Erythroblast (primary cell): ENCODE data around the gene CORO2B.
"Not testable (repeated sequence)": the region's sequence is repeated elsewhere in the genome, so short reads cannot be mapped to it uniquely, and the experiment has no call there.

Experiments
- DNase-seq, 2 experiments: peaks; one replicate each; lab custom pipeline; 2025; lab: John Stamatoyannopoulos, UW
- GATA1 ChIP-seq: IDR thresholded peaks from 2 replicates; pipeline ENCODE4 v1.6.1; 2011; ENCODE audit warnings: low read depth, mild to moderate bottlenecking, control low read depth, low read length, moderate library complexity
- POLR2A ChIP-seq: IDR thresholded peaks from 2 replicates; pipeline ENCODE4 v1.6.1; 2011; ENCODE audit warnings: mild to moderate bottlenecking, low read length

CORO2B gene

DNA sequence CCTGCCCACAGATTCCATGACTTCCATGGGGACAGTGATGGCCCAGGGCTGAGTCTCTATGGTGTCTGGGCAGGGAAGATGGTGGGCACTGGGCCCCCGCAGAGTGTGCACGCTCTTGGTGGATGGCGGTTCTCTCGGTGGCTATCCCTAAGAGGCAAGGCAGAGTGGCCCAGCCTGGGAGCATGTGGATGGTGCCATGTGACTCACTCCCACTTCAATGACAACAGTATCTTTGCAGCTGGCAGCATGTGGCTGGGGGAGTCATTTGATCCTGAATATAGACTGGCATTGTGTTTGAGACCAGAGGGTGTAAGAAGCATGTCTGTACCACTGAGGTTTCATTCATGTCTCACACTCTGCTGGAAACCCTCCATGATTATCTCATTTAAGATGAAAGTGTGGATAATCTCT lies 101.2 kb downstream of the CORO2B start:
- TF ChIP-seq GATA1 (no peak), POLR2A (no peak)
- no peak for DNase-seq

DNA sequence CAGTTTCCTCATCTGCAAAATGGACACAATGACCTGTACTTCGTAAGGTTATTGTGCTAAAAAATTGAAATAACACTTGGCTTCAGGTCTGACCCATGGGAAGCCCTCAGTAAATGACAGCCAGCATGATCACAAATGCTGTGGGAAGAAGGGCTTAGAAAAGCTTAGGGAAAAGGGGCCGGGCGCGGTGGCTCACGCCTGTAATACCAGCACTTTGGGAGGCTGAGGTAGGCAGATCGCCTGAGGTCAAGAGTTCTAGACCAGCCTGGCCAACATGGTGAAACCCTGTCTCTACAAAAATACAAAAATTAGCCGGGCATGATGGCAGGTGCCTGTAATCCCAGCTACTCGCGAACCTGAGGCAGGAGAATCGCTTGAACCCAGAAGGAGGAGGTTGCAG lies 102.0 kb downstream of the CORO2B start:
- not testable (repeated sequence) for DNase-seq

DNA sequence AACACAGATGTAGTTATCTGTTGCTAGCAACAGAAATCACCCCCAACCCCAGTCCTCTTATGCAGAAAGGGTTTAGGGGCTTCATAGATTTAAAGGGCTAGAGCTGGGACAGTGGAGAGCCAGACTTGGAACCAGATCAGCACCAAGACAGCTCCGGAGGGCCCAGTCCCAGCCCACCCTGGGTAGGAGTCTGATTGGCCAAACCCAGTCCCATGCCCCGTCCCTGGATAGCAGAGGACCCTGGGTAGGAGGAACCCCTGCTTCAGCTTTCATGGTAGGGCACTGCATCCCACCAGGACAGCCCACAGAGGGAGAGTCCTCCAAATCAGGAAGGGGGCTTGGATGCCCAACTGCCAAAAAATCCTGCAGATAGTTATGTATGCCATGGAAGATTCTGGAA lies 103.0 kb downstream of the CORO2B start:
- no peak for DNase-seq
- TF ChIP-seq GATA1, result no peak
- TF ChIP-seq POLR2A, result no peak

DNA sequence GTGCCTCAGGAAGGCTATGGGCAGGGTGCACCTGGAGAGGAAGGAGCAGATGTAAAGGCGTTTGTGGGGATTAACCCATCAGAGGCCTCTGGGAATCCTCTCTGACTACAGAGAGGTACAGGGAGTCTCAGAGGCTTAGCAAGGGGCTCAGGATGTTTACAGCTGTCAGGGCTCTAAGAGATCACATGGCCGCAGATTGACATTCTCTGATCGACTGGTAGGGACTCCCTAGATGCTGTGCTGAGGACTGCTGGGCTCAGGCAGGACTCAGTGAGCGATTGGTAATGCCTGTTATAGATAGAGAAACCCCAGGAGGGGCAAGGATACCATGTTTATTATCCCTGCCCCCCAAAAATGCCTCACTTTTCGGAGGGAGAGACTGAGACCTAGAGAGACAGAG lies 103.5 kb downstream of the CORO2B start:
- TF ChIP-seq POLR2A (no peak), GATA1 (no peak)
- DNase-seq, result no peak

DNA sequence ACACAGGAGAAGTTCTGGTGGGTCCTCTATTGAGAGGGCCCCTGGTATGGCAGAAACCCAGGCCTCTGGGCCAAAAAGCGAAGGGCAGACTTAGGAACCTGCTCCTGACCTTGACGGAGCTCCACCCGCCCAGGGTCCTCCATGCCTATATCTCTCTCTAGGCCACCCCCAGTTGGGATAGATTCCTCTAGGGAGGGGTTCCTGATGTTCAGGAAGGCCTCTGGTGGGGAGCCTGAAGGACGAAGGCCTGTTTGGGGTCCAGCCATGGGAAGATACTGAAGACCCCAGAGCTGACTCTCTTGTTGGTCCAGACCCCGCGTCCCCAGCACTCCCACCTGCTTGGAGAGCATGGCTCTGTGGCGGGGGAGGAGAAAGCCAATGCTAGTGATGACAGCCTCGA lies 104.2 kb downstream of the CORO2B start:
- TF ChIP-seq POLR2A (no peak), GATA1 (no peak)
- DNase-seq, result no peak

DNA sequence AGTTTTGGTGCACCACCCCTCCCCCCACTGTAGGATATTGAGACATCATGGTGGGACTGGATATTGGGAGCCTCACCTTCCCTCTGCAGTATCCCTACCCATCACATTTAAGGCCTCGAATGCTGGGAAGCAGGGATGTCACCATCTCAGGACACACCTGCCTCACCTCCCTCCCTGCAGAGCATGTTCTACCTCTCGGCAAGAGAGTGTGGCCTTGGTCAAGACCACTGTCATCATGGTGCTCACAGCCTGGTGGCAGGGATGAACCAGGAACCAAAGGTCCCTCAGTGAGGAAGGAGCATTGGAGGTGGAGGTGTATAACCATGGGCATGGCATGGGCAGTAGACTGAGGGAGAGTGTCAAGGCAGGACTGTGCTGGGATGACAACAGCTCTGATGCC lies 104.8 kb downstream of the CORO2B start:
- DNase-seq, result no peak
- no peak for TF ChIP-seq GATA1
- TF ChIP-seq POLR2A, result no peak

DNA sequence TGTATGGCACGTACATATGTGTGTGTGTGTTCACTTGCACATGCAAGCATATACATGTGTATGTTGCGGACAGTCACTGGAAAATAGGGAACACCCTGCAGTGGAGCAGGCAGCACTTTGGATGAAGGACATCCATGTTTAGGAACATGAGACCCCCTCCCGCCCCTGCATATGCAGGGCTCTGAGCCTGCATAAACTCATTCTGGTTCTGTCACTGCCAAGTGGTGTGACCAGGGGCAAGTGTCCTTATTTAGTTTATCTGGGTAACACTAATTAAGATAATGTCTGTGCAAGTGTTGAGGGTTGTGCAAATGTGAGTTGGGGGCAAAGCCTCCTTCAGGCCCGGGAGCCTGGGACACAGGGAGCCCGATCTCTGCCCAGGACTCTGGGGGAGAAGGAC lies 105.7 kb downstream of the CORO2B start:
- no peak for TF ChIP-seq POLR2A
- no peak for TF ChIP-seq GATA1
- no peak for DNase-seq

DNA sequence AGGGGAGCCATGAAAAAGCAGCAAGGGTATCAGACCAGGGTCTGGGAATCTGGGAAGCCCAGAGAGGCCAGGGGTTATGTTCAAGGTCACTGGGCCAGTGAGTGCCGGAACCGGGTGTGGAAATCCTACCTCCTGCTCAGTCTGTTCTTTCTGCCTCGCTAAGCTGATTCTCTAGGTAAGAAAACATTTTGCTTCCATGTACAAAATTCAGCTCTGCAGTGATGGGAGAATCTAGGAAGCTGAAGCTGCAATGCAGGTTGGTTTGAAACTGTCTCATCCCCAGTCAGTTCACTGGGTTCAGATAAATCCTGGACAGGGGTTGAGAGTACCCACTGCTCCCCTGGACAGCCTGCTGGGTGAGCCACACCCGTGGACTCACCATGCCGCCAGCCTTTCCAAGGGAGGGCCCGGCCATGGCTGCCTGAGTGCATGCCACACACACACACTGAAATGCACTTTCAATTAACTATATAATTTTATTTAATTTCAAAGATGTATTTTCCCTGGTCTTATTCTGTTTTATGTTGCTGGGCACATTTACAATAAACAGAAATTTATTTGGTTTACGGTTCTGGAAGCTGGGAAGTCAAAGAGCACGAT lies 108.4 kb downstream of the CORO2B start:
- DNase-seq, result no peak
- TF ChIP-seq POLR2A (no peak), GATA1 (no peak)

DNA sequence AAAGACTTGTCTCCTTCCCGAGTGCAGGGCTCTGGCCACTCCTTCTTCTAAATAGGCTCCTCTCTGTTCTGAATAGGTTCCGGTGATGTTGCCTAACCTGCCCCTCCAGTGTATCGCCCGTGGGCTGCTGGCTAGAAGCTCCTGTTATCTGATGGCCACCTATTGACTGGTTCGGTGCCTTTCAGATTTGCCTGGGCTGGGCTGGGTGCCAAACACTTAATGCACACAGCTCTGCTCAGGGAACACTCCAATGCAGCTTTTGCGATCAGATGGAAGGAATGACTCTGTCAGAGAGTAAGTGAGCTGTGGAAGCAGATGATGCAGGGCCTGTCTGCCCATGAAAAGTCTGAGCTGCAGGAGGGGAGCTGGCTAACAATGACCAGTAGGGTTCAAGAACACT lies 112.9 kb downstream of the CORO2B start:
- peak in 1 of 2 experiments; percentile 19 for DNase-seq
- TF ChIP-seq POLR2A (no peak), GATA1 (no peak)

DNA sequence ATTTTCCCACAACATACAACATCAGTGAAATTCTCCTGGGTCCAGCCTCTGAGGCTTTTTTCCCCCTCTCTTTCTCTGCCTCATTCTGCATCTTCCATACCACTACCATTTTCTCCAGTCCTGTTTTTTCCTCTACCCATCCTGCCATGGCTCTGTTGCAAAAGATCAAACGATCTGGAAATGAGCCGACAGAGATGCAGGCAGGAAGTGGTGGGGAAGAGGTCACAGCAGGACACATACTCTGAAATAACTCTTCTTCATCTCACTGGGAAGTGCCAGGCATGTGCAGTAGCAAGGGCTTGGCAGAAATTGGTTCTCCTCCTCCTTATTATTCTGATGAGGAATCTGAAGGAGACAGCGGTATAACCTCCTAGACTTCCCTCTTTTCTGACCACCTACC lies 114.3 kb downstream of the CORO2B start:
- no peak for DNase-seq

DNA sequence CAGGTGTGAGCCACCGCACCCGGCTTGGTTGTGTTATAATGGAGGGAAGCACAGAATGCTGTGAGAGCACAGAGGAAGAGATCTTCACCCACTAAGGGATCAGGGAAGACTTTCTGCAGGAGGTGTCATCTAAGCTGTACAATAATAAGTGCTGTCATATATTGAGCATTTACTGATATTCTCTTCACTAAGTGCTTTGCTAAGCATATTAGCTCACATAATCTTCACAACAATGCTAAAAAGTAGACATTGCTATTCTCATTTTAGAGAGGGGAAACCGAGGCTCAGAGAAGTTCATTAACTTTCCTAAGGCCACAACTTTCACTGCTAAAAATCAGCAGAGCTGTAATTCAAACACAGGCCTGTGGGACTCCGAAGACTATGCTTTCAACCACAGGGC lies 115.3 kb downstream of the CORO2B start:
- TF ChIP-seq GATA1 (no peak), POLR2A (no peak)
- DNase-seq, result no peak

More for the DNA sequence above, 114.3 kb downstream of the CORO2B start:
- TF ChIP-seq GATA1, result no peak

DNA sequence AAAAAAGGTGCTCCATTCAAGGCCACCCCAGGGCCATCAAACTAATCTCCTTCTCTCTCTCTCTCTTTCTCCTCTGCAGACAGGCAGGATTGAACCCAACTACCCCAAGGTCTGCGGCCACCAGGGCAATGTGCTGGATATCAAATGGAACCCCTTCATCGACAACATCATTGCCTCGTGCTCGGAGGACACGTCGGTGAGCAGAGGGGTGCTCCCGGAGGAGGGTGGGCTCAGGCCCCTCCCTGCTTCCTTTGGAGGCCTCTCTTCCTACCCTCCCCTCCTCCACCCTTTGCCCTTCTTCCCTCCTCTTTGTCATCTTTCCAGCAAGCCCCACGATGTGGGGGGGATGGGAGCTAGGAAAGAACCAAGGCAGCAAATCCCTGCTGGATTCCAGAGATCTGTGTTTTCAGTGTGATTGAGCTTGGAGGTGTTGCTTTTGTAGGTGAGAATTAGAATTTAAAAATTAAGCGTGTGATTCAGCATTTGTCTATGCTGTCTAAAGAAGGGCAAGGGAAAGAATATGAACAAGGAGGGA lies 116.3 kb downstream of the CORO2B start:
- DNase-seq, result no peak
- TF ChIP-seq POLR2A, result no peak
- TF ChIP-seq GATA1, result no peak

DNA sequence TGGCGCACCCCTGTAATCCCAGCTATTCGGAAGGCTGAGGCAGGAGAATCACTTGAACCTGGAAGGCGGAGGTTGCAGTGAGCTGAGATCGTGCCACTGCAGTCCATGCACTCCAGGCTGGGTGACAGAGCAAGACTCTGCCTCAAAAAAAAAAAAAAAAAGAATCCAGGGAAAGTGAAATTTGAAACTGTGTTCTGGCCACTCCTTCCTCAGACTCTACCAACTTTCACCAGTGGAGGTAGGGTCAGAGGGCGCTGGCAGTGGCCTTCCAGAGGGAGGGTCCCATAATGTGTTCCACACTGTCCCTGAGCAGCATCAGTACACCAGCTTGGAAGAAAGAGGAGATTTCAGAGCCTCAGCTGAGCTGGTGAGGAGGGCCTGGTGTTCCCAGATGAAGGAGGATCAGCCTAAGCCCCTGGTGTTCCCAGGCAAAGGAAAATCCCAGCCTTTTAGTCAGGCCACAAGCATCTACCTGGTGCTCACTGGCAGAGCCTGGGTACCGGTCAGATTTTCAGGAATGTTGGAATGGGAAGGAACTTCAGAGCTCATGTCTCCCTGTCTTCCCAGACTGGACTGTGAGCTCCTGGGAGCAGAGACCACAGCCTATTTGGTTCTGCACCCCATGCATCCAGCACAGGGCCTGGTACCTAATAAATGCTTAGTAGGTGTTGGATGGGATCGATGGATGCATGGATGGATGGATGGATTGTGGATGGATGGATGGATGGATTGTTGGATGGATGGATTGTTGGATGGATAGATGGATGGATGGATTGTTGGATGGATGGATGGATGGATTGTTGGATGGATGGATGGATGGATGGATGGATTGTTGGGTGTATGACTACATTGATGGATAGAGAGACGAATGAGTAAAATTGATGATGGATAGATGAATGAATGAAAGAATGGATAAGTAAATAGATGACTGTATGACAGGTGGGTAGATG lies 117.9 kb downstream of the CORO2B start:
- DNase-seq, result no peak
- TF ChIP-seq POLR2A (no peak), GATA1 (no peak)
